ENCODE data around the gene TCP1. TPM values are rescaled to one million over a fixed set of nuclear protein-coding genes. Genes with fewer than 3 reads are reported as not detected.
"Not testable (repeated sequence)": the region's sequence is repeated elsewhere in the genome, so short reads cannot be mapped to it uniquely, and the experiment has no call there.

The TCP1 gene
- total and polyA plus RNA-seq, 9 donors: 176 to 229 (median 207) TPM

- peaks cover 4% of the 10 kb centered on the region for H3K36me3 ChIP-seq (ENCODE audit: control insufficient read depth, insufficient read depth, low read length)
- no peak overlapping the region for H3K4me3 ChIP-seq (ENCODE audit: low read length)
- no peak for DNase-seq
- 82% methylated on average over 14 of the region's 16 CpGs for WGBS (ENCODE audit: insufficient coverage)
- no peaks in the 10 kb centered on the region for H3K9me3 ChIP-seq (replicated peaks; ENCODE audit: control insufficient read depth, low read depth, low read length)
- H3K27ac ChIP-seq (ENCODE audit: low read length): no peak overlapping the region
- H3K27me3 ChIP-seq (ENCODE audit: control insufficient read depth, insufficient read depth, low read length): no peaks in the 10 kb centered on the region
- peaks cover 2% of the 10 kb centered on the region for H3K4me1 ChIP-seq (ENCODE audit: control insufficient read depth, insufficient read depth, low read length)
Observed at GRCh38 chr6:159819098-159819497, 29.7 kb upstream of the TCP1 start.

- H3K36me3 ChIP-seq (ENCODE audit: control insufficient read depth, insufficient read depth, low read length): peaks cover 4% of the 10 kb centered on the region
- 85% methylated on average over 17 of the region's 23 CpGs for WGBS (ENCODE audit: insufficient coverage)
Observed at GRCh38 chr6:159817951-159818739, 28.7 kb upstream of the TCP1 start.

GRCh38 chr6:159816775-159817174 lies 27.4 kb upstream of the TCP1 start:
- H3K4me3 ChIP-seq (ENCODE audit: low read length); H3K36me3 ChIP-seq (ENCODE audit: control insufficient read depth, insufficient read depth, low read length); H3K9me3 ChIP-seq (replicated peaks; ENCODE audit: control insufficient read depth, low read depth, low read length); H3K27me3 ChIP-seq (ENCODE audit: control insufficient read depth, insufficient read depth, low read length); H3K4me1 ChIP-seq (ENCODE audit: control insufficient read depth, insufficient read depth, low read length); DNase-seq; H3K27ac ChIP-seq (ENCODE audit: low read length): not testable (repeated sequence)
- 85% methylated on average over 3 of the region's 3 CpGs for WGBS (ENCODE audit: insufficient coverage)

More at GRCh38 chr6:159817951-159818739, 28.7 kb upstream of the TCP1 start:
- H3K27me3 ChIP-seq (ENCODE audit: control insufficient read depth, insufficient read depth, low read length): no peaks in the 10 kb centered on the region
- peaks cover 2% of the 10 kb centered on the region for H3K4me1 ChIP-seq (ENCODE audit: control insufficient read depth, insufficient read depth, low read length)
- no peak for DNase-seq
- no peaks in the 10 kb centered on the region for H3K9me3 ChIP-seq (replicated peaks; ENCODE audit: control insufficient read depth, low read depth, low read length)
- H3K27ac ChIP-seq (ENCODE audit: low read length): no peak overlapping the region
- H3K4me3 ChIP-seq (ENCODE audit: low read length): no peak overlapping the region

- DNase-seq: no peak
- Histone ChIP-seq H3K27me3 (ENCODE audit: control insufficient read depth, insufficient read depth, low read length) (no peaks in the 10 kb centered on the region), H3K4me1 (ENCODE audit: control insufficient read depth, insufficient read depth, low read length) (peaks cover 2% of the 10 kb centered on the region), H3K9me3 (replicated peaks; ENCODE audit: control insufficient read depth, low read depth, low read length) (no peaks in the 10 kb centered on the region), H3K27ac (ENCODE audit: low read length) (no peak overlapping the region), H3K4me3 (ENCODE audit: low read length) (no peak overlapping the region), H3K36me3 (ENCODE audit: control insufficient read depth, insufficient read depth, low read length) (peaks cover 4% of the 10 kb centered on the region)
- WGBS (ENCODE audit: insufficient coverage): 59% methylated on average over 6 of the region's 6 CpGs
Observed at GRCh38 chr6:159815410-159815809, 26.0 kb upstream of the TCP1 start.

GRCh38 chr6:159813781-159814180 lies 24.4 kb upstream of the TCP1 start:
- H3K9me3 ChIP-seq (replicated peaks; ENCODE audit: control insufficient read depth, low read depth, low read length): no peaks in the 10 kb centered on the region
- DNase-seq: no peak
- H3K36me3 ChIP-seq (ENCODE audit: control insufficient read depth, insufficient read depth, low read length): peaks cover 4% of the 10 kb centered on the region
- H3K4me3 ChIP-seq (ENCODE audit: low read length): no peak overlapping the region
- H3K27ac ChIP-seq (ENCODE audit: low read length): no peak overlapping the region
- H3K4me1 ChIP-seq (ENCODE audit: control insufficient read depth, insufficient read depth, low read length): no peaks in the 10 kb centered on the region
- H3K27me3 ChIP-seq (ENCODE audit: control insufficient read depth, insufficient read depth, low read length): no peaks in the 10 kb centered on the region
- 74% methylated on average over 8 of the region's 9 CpGs for WGBS (ENCODE audit: insufficient coverage)

GRCh38 chr6:159809149-159809548 lies 19.7 kb upstream of the TCP1 start:
- H3K36me3 ChIP-seq (ENCODE audit: control insufficient read depth, insufficient read depth, low read length): peaks cover 7% of the 10 kb centered on the region
- WGBS (ENCODE audit: insufficient coverage): no CpG with 5 or more reads among the region's 4 CpGs
- no peak overlapping the region for H3K27ac ChIP-seq (ENCODE audit: low read length)
- H3K4me3 ChIP-seq (ENCODE audit: low read length): no peak overlapping the region
- no peaks in the 10 kb centered on the region for H3K27me3 ChIP-seq (ENCODE audit: control insufficient read depth, insufficient read depth, low read length)
- H3K4me1 ChIP-seq (ENCODE audit: control insufficient read depth, insufficient read depth, low read length): peaks cover 7% of the 10 kb centered on the region
- H3K9me3 ChIP-seq (replicated peaks; ENCODE audit: control insufficient read depth, low read depth, low read length): no peaks in the 10 kb centered on the region
- DNase-seq: no peak

GRCh38 chr6:159808647-159809046 lies 19.2 kb upstream of the TCP1 start:
- no peak overlapping the region for H3K4me3 ChIP-seq (ENCODE audit: low read length)
- peaks cover 7% of the 10 kb centered on the region for H3K4me1 ChIP-seq (ENCODE audit: control insufficient read depth, insufficient read depth, low read length)
- H3K36me3 ChIP-seq (ENCODE audit: control insufficient read depth, insufficient read depth, low read length): peaks cover 7% of the 10 kb centered on the region
- H3K27ac ChIP-seq (ENCODE audit: low read length): no peak overlapping the region
- H3K9me3 ChIP-seq (replicated peaks; ENCODE audit: control insufficient read depth, low read depth, low read length): no peaks in the 10 kb centered on the region
- no peak for DNase-seq
- H3K27me3 ChIP-seq (ENCODE audit: control insufficient read depth, insufficient read depth, low read length): no peaks in the 10 kb centered on the region
- 85% methylated on average over 4 of the region's 6 CpGs for WGBS (ENCODE audit: insufficient coverage)

GRCh38 chr6:159807150-159807858 lies 17.9 kb upstream of the TCP1 start:
- Histone ChIP-seq H3K4me1 (ENCODE audit: control insufficient read depth, insufficient read depth, low read length) (peaks cover 7% of the 10 kb centered on the region), H3K36me3 (ENCODE audit: control insufficient read depth, insufficient read depth, low read length) (peaks cover 7% of the 10 kb centered on the region), H3K27me3 (ENCODE audit: control insufficient read depth, insufficient read depth, low read length) (no peaks in the 10 kb centered on the region), H3K9me3 (replicated peaks; ENCODE audit: control insufficient read depth, low read depth, low read length) (no peaks in the 10 kb centered on the region), H3K27ac (ENCODE audit: low read length) (no peak overlapping the region), H3K4me3 (ENCODE audit: low read length) (no peak overlapping the region)
- no peak for DNase-seq
- 94% methylated on average over 2 of the region's 5 CpGs for WGBS (ENCODE audit: insufficient coverage)

- no peaks in the 10 kb centered on the region for H3K27me3 ChIP-seq (ENCODE audit: control insufficient read depth, insufficient read depth, low read length)
- no peak for DNase-seq
- H3K4me3 ChIP-seq (ENCODE audit: low read length): no peak overlapping the region
- H3K4me1 ChIP-seq (ENCODE audit: control insufficient read depth, insufficient read depth, low read length): peaks cover 7% of the 10 kb centered on the region
- WGBS (ENCODE audit: insufficient coverage): 91% methylated on average over 9 of the region's 9 CpGs
- H3K9me3 ChIP-seq (replicated peaks; ENCODE audit: control insufficient read depth, low read depth, low read length): no peaks in the 10 kb centered on the region
- no peak overlapping the region for H3K27ac ChIP-seq (ENCODE audit: low read length)
- H3K36me3 ChIP-seq (ENCODE audit: control insufficient read depth, insufficient read depth, low read length): peaks cover 7% of the 10 kb centered on the region
Observed at GRCh38 chr6:159806021-159806458, 16.6 kb upstream of the TCP1 start.

- Histone ChIP-seq H3K27ac (ENCODE audit: low read length) (no peak overlapping the region), H3K27me3 (ENCODE audit: control insufficient read depth, insufficient read depth, low read length) (no peaks in the 10 kb centered on the region), H3K36me3 (ENCODE audit: control insufficient read depth, insufficient read depth, low read length) (peaks cover 8% of the 10 kb centered on the region), H3K4me3 (ENCODE audit: low read length) (no peak overlapping the region), H3K4me1 (ENCODE audit: control insufficient read depth, insufficient read depth, low read length) (peaks cover 7% of the 10 kb centered on the region), H3K9me3 (replicated peaks; ENCODE audit: control insufficient read depth, low read depth, low read length) (no peaks in the 10 kb centered on the region)
- 94% methylated on average over 5 of the region's 6 CpGs for WGBS (ENCODE audit: insufficient coverage)
- DNase-seq: no peak
Observed at GRCh38 chr6:159805440-159806020, 16.1 kb upstream of the TCP1 start.
